ENCODE measurements around the gene TMEM255B.

The TMEM255B gene

GRCh38 chr13:113838711-113839201 lies 79.7 kb downstream of the TMEM255B start:
- no peak for DNase-seq

GRCh38 chr13:113839536-113840204 lies 80.6 kb downstream of the TMEM255B start:
- no peak for DNase-seq

GRCh38 chr13:113840541-113841352 lies 81.7 kb downstream of the TMEM255B start:
- DNase-seq: no peak

GRCh38 chr13:113841353-113841650 lies 82.3 kb downstream of the TMEM255B start:
- DNase-seq: no peak

- DNase-seq: no peak
Measured at GRCh38 chr13:113842336-113843062, 83.5 kb downstream of the TMEM255B start.

- DNase-seq: no peak
Measured at GRCh38 chr13:113843063-113843654, 84.1 kb downstream of the TMEM255B start.

GRCh38 chr13:113843864-113844556 lies 85.0 kb downstream of the TMEM255B start:
- no peak for DNase-seq

- DNase-seq: no peak
Measured at GRCh38 chr13:113845055-113845454, 86.0 kb downstream of the TMEM255B start.

- no peak for DNase-seq
Measured at GRCh38 chr13:113845723-113846635, 87.0 kb downstream of the TMEM255B start.

GRCh38 chr13:113846636-113847318 lies 87.8 kb downstream of the TMEM255B start:
- DNase-seq: no peak

- no peak for DNase-seq
Measured at GRCh38 chr13:113848020-113848419, 89.0 kb downstream of the TMEM255B start.

GRCh38 chr13:113848431-113849260 lies 89.6 kb downstream of the TMEM255B start:
- no peak for DNase-seq

- no peak for DNase-seq
Measured at GRCh38 chr13:113849546-113849945, 90.5 kb downstream of the TMEM255B start.

- DNase-seq: no peak
Measured at GRCh38 chr13:113849981-113850721, 91.1 kb downstream of the TMEM255B start.

GRCh38 chr13:113850722-113851479 lies 91.9 kb downstream of the TMEM255B start:
- no peak for DNase-seq

GRCh38 chr13:113851480-113851803 lies 92.4 kb downstream of the TMEM255B start:
- DNase-seq: no peak

GRCh38 chr13:113851826-113852535 lies 93.0 kb downstream of the TMEM255B start:
- no peak for DNase-seq
